Astrocyte (in vitro differentiated cells and primary cell): Measurements from ENCODE around the gene PEPD. TPM values are rescaled to one million over a fixed set of nuclear protein-coding genes. Genes with fewer than 3 reads are reported as not detected.

Experiments used
- DNase-seq: peaks from one replicate; pipeline ENCODE4 v3.0.0-alpha.2; 2010; ENCODE audit warnings: low read depth
- FAIRE-seq: peaks from 2 replicates; lab custom pipeline; 2011; peaks lifted over from hg19 to GRCh38; lab: Jason Lieb, UNC
- H2AFZ ChIP-seq: 2 replicates; pipeline ENCODE4 v1.6.0; 2012; ENCODE audit warnings: low read depth, low read length, inconsistent platforms
- H3K27ac ChIP-seq: 2 replicates; pipeline ENCODE4 v1.5.1; 2011; ENCODE audit warnings: low read depth, low read length, inconsistent platforms
- H3K27me3 ChIP-seq: 2 replicates; pipeline ENCODE4 v1.6.0; 2011; ENCODE audit warnings: low read length, inconsistent platforms; ENCODE audit not compliant: insufficient read depth
- H3K36me3 ChIP-seq: 2 replicates; pipeline ENCODE4 v1.5.1; 2011; ENCODE audit warnings: low read length, inconsistent platforms; ENCODE audit not compliant: insufficient read depth
- H3K4me1 ChIP-seq: 2 replicates; pipeline ENCODE4 v1.5.1; 2011; ENCODE audit warnings: low read length, inconsistent platforms; ENCODE audit not compliant: insufficient read depth
- H3K4me2 ChIP-seq: 2 replicates; pipeline ENCODE4 v1.6.0; 2012; ENCODE audit warnings: low read length, inconsistent platforms
- H3K4me3 ChIP-seq: 2 replicates; pipeline ENCODE4 v1.5.1; 2011; ENCODE audit warnings: low read depth, mild to moderate bottlenecking, low read length, inconsistent platforms; ENCODE audit not compliant: insufficient read depth
- H3K79me2 ChIP-seq: 2 replicates; pipeline ENCODE4 v1.6.0; 2012; ENCODE audit warnings: mild to moderate bottlenecking, low read length, inconsistent platforms; ENCODE audit not compliant: insufficient read depth
- H3K9ac ChIP-seq: 2 replicates; pipeline ENCODE4 v1.6.0; 2012; ENCODE audit warnings: mild to moderate bottlenecking, low read length, inconsistent platforms
- H3K9me3 ChIP-seq: 2 replicates; pipeline ENCODE4 v1.5.1; 2012; ENCODE audit warnings: low read depth, mild to moderate bottlenecking, low read length, inconsistent platforms; ENCODE audit not compliant: insufficient read depth
- H4K20me1 ChIP-seq: 2 replicates; pipeline ENCODE4 v1.6.0; 2012; ENCODE audit warnings: low read length, inconsistent platforms; ENCODE audit not compliant: insufficient read depth
- H3K27ac Mint-ChIP-seq: one replicate; pipeline ENCODE4 v1.8.0; 2021; ENCODE audit warnings: mild to moderate bottlenecking, mixed read lengths; ENCODE audit not compliant: unreplicated experiment
- H3K27me3 Mint-ChIP-seq: one replicate; pipeline ENCODE4 v1.8.0; 2021; ENCODE audit warnings: low read depth, mixed read lengths; ENCODE audit not compliant: unreplicated experiment
- H3K36me3 Mint-ChIP-seq: one replicate; pipeline ENCODE4 v1.8.0; 2021; ENCODE audit warnings: low read depth, mixed read lengths; ENCODE audit not compliant: unreplicated experiment
- H3K4me1 Mint-ChIP-seq: one replicate; pipeline ENCODE4 v1.8.0; 2021; ENCODE audit warnings: low read depth, mixed read lengths; ENCODE audit not compliant: unreplicated experiment
- H3K4me3 Mint-ChIP-seq: one replicate; pipeline ENCODE4 v1.8.0; 2021; ENCODE audit warnings: mild to moderate bottlenecking, moderate library complexity, mixed read lengths; ENCODE audit not compliant: unreplicated experiment
- H3K9me3 Mint-ChIP-seq: one replicate; pipeline ENCODE4 v1.8.0; 2021; ENCODE audit warnings: mild to moderate bottlenecking, mixed read lengths; ENCODE audit not compliant: unreplicated experiment
- CTCF ChIP-seq: IDR thresholded peaks from 2 replicates; pipeline ENCODE4 v1.5.1; 2011; ENCODE audit warnings: low read depth, mild to moderate bottlenecking, inconsistent platforms, low read length, moderate library complexity; ENCODE audit not compliant: insufficient read depth
- EZH2 ChIP-seq: IDR thresholded peaks from 2 replicates; pipeline ENCODE4 v1.6.1; 2012; ENCODE audit warnings: mild to moderate bottlenecking, low read length, inconsistent platforms; ENCODE audit not compliant: insufficient read depth
- total RNA-seq: library from RNA; stranded (reverse); gene quantifications from 2 replicates; pipeline ENCODE4 v1.2.1, GENCODE V29; 2021

PEPD gene
- total RNA-seq, 1 donor from 2014 or later: 37.9 TPM

GRCh38 chr19:33450689-33451088, 70.9 kb downstream of the PEPD start:
- H3K27me3 ChIP-seq: no peaks in the 10 kb centered on the region
- Mint-ChIP-seq H3K4me3 (no peak overlapping the region), H3K4me1 (no peaks in the 10 kb centered on the region), H3K9me3 (no peaks in the 10 kb centered on the region), H3K36me3 (peaks cover 10% of the 10 kb centered on the region), H3K27ac (no peak overlapping the region), H3K27me3 (peaks cover 3% of the 10 kb centered on the region)
- H3K79me2 ChIP-seq: no peaks in the 10 kb centered on the region
- TF ChIP-seq CTCF: no peak
- no peak for TF ChIP-seq EZH2
- peaks cover 2% of the 10 kb centered on the region for H3K36me3 ChIP-seq
- H3K9ac ChIP-seq: no peak overlapping the region
- no peaks in the 10 kb centered on the region for H4K20me1 ChIP-seq
- no peak overlapping the region for H3K4me3 ChIP-seq
- H3K27ac ChIP-seq: no peak overlapping the region
- DNase-seq (no peak), FAIRE-seq (no peak)
- H3K4me2 ChIP-seq: no peak overlapping the region
- peaks cover 10% of the 10 kb centered on the region for H3K4me1 ChIP-seq
- no peak overlapping the region for H2AFZ ChIP-seq
- no peaks in the 10 kb centered on the region for H3K9me3 ChIP-seq

GRCh38 chr19:33449799-33450198, 71.8 kb downstream of the PEPD start:
- Mint-ChIP-seq H3K27me3 (peaks cover 3% of the 10 kb centered on the region), H3K27ac (no peak overlapping the region), H3K36me3 (peaks cover 13% of the 10 kb centered on the region), H3K9me3 (no peaks in the 10 kb centered on the region), H3K4me3 (no peak overlapping the region), H3K4me1 (no peaks in the 10 kb centered on the region)
- H3K36me3 ChIP-seq: peaks cover 2% of the 10 kb centered on the region
- H3K4me2 ChIP-seq: no peak overlapping the region
- FAIRE-seq (no peak), DNase-seq (no peak)
- no peaks in the 10 kb centered on the region for H3K79me2 ChIP-seq
- no peaks in the 10 kb centered on the region for H3K27me3 ChIP-seq
- H2AFZ ChIP-seq: no peak overlapping the region
- peaks cover 18% of the 10 kb centered on the region for H3K4me1 ChIP-seq
- no peak overlapping the region for H3K27ac ChIP-seq
- H3K4me3 ChIP-seq: no peak overlapping the region
- H4K20me1 ChIP-seq: peaks cover 6% of the 10 kb centered on the region
- no peaks in the 10 kb centered on the region for H3K9me3 ChIP-seq
- TF ChIP-seq CTCF: no peak
- no peak for TF ChIP-seq EZH2
- H3K9ac ChIP-seq: no peak overlapping the region

- peaks cover 18% of the 10 kb centered on the region for H3K4me1 ChIP-seq
- Mint-ChIP-seq H3K4me1 (no peaks in the 10 kb centered on the region), H3K9me3 (no peaks in the 10 kb centered on the region), H3K27ac (no peak overlapping the region), H3K4me3 (no peak overlapping the region), H3K27me3 (peaks cover 3% of the 10 kb centered on the region), H3K36me3 (peaks cover 13% of the 10 kb centered on the region)
- H3K27me3 ChIP-seq: no peaks in the 10 kb centered on the region
- no peaks in the 10 kb centered on the region for H3K79me2 ChIP-seq
- H4K20me1 ChIP-seq: peaks cover 6% of the 10 kb centered on the region
- FAIRE-seq (no peak), DNase-seq (no peak)
- H2AFZ ChIP-seq: no peak overlapping the region
- H3K27ac ChIP-seq: no peak overlapping the region
- no peaks in the 10 kb centered on the region for H3K9me3 ChIP-seq
- TF ChIP-seq CTCF: no peak
- no peak for TF ChIP-seq EZH2
- peaks cover 2% of the 10 kb centered on the region for H3K36me3 ChIP-seq
- no peak overlapping the region for H3K9ac ChIP-seq
- no peak overlapping the region for H3K4me2 ChIP-seq
- no peak overlapping the region for H3K4me3 ChIP-seq
Measured at GRCh38 chr19:33448159-33448516, 73.5 kb downstream of the PEPD start.
